ENCODE measurements around the gene TXNRD1. TPM values are rescaled to one million over a fixed set of nuclear protein-coding genes. Genes with fewer than 3 reads are reported as not detected.

Gene TXNRD1
- total and polyA plus RNA-seq, 4 donors = 23.6 to 70.8 (median 55.7) TPM

DNA sequence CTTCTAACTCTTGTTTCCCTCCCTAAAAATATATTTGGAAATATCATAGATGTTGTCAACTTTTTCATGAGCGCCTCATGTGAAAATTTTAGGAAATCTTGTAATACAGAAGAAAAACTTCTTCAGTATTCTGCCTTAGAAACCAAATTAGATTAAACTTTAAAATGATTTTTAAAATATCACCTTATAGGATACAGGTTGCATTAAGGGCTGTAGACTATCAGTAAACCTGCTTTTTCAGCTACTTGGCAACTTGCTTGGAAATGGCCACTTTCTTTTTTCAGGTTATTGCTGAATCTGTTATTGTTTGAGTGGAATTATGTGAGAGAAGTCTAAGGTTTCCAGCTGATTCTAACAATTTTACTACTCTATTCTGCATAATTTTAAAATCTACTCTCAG lies 97.1 kb downstream of the TXNRD1 start:
- Histone ChIP-seq H3K27ac (ENCODE audit: low read depth in 1 of 2, low read length in 2 of 2) (no peak overlapping the region), H3K27me3 (ENCODE audit: control insufficient read depth in 4 of 4, insufficient read depth in 4 of 4, low read length in 3 of 4) (no peaks in the 10 kb centered on the region), H3K4me1 (ENCODE audit: control insufficient read depth in 4 of 4, insufficient read depth in 4 of 4, low read length in 3 of 4) (no peaks in the 10 kb centered on the region), H3K9me3 (ENCODE audit: control insufficient read depth in 4 of 4, low read length in 3 of 4) (no peaks in the 10 kb centered on the region), H3K36me3 (ENCODE audit: control insufficient read depth in 4 of 4, insufficient read depth in 3 of 4, low read depth in 1 of 4, low read length in 3 of 4) (peaks cover 11 to 44% (median 39%) of the 10 kb centered on the region in 4 donors), H3K9ac (ENCODE audit: low read depth in 1 of 2, low read length in 2 of 2) (no peak overlapping the region), H3K4me3 (ENCODE audit: low read depth in 1 of 3, low read length in 3 of 3) (no peak overlapping the region)
- 99% methylated on average over 1 of the region's 1 CpG for WGBS
- no peak for DNase-seq (ENCODE audit: low spot score)
- no peak for TF ChIP-seq SP1 (IDR thresholded peaks at IDR 0.05)
- no peak for TF ChIP-seq HNF4G (IDR thresholded peaks at IDR 0.05)
- TF ChIP-seq TAF1 (conservative IDR thresholded peaks at IDR 0.05) = no peak
- no peak for TF ChIP-seq CTCF (IDR thresholded peaks at IDR 0.05; ENCODE audit: low read depth, low read length, missing input control)
- TF ChIP-seq GABPA (IDR thresholded peaks at IDR 0.05 in 1 of 2, conservative IDR thresholded peaks at IDR 0.05 in 1 of 2) = no peak
- TF ChIP-seq FOXA2 (IDR thresholded peaks at IDR 0.05) = no peak
- TF ChIP-seq FOXA1 (IDR thresholded peaks at IDR 0.05) = no peak
- TF ChIP-seq EGR1 (IDR thresholded peaks at IDR 0.05; ENCODE audit: low read depth in 2 of 2) = no peak
- TF ChIP-seq JUND (IDR thresholded peaks at IDR 0.05) = no peak
- no peak for TF ChIP-seq MAX (IDR thresholded peaks at IDR 0.05)
- TF ChIP-seq REST (IDR thresholded peaks at IDR 0.05) = no peak
- no peak for TF ChIP-seq NR2F2 (IDR thresholded peaks at IDR 0.05)
- TF ChIP-seq RXRA (IDR thresholded peaks at IDR 0.05) = no peak
- TF ChIP-seq YY1 (IDR thresholded peaks at IDR 0.05) = no peak
- TF ChIP-seq RAD21 (IDR thresholded peaks at IDR 0.05) = no peak

- Histone ChIP-seq H3K9ac (ENCODE audit: low read depth in 1 of 2, low read length in 2 of 2) (no peak overlapping the region), H3K36me3 (ENCODE audit: control insufficient read depth in 4 of 4, insufficient read depth in 3 of 4, low read depth in 1 of 4, low read length in 3 of 4) (peaks cover 12 to 49% (median 44%) of the 10 kb centered on the region in 4 donors), H3K9me3 (ENCODE audit: control insufficient read depth in 4 of 4, low read length in 3 of 4) (no peaks in the 10 kb centered on the region), H3K4me3 (ENCODE audit: low read depth in 1 of 3, low read length in 3 of 3) (no peak overlapping the region), H3K27ac (ENCODE audit: low read depth in 1 of 2, low read length in 2 of 2) (no peak overlapping the region), H3K4me1 (ENCODE audit: control insufficient read depth in 4 of 4, insufficient read depth in 4 of 4, low read length in 3 of 4) (no peaks in the 10 kb centered on the region), H3K27me3 (ENCODE audit: control insufficient read depth in 4 of 4, insufficient read depth in 4 of 4, low read length in 3 of 4) (no peaks in the 10 kb centered on the region)
- DNase-seq (ENCODE audit: low spot score) = no peak
- 82% methylated on average over 4 of the region's 4 CpGs for WGBS
- TF ChIP-seq JUND (IDR thresholded peaks at IDR 0.05) (no peak), SP1 (IDR thresholded peaks at IDR 0.05) (no peak), HNF4G (IDR thresholded peaks at IDR 0.05) (no peak), RAD21 (IDR thresholded peaks at IDR 0.05) (no peak), ZBTB33 (IDR thresholded peaks at IDR 0.05) (no peak), FOXA2 (IDR thresholded peaks at IDR 0.05) (no peak), EGR1 (IDR thresholded peaks at IDR 0.05; ENCODE audit: low read depth in 2 of 2) (no peak), NR2F2 (IDR thresholded peaks at IDR 0.05) (no peak), REST (IDR thresholded peaks at IDR 0.05) (no peak), RXRA (IDR thresholded peaks at IDR 0.05) (no peak), GABPA (IDR thresholded peaks at IDR 0.05 in 1 of 2, conservative IDR thresholded peaks at IDR 0.05 in 1 of 2) (no peak), FOXA1 (IDR thresholded peaks at IDR 0.05) (no peak), MAX (IDR thresholded peaks at IDR 0.05) (no peak), CTCF (IDR thresholded peaks at IDR 0.05; ENCODE audit: low read depth, low read length, missing input control) (no peak)
Observed at GRCh38 chr12:104313568-104314241, 98.1 kb downstream of the TXNRD1 start.
